ENCODE results near the gene BCAS4. TPM values are rescaled to one million over a fixed set of nuclear protein-coding genes. Genes with fewer than 3 reads are reported as not detected.

Gene BCAS4
- total RNA-seq (4.8 TPM), polyA plus RNA-seq (9.2 TPM)

GRCh38 chr20:50794846-50795634 lies at the start of gene BCAS4:
TSS of gene BCAS4 (plus strand) at chr20:50795061. CDS start at chr20:50795084, 23 bp downstream.
- no peaks in the 10 kb centered on the region for H3K4me1 ChIP-seq (ENCODE audit: insufficient read depth)
- peak within 1 kb of the TSS; percentile 3 for H3K27ac ChIP-seq (ENCODE audit: low read depth)
- WGBS = under 1% methylated on average over 92 of the region's 92 CpGs
- no peaks in the 10 kb centered on the region for H3K36me3 ChIP-seq (ENCODE audit: insufficient read depth)
- no peak for DNase-seq (ENCODE audit: extremely low spot score)
- H3K4me3 ChIP-seq (ENCODE audit: low read depth, low read length) = peak within 1 kb of the TSS; percentile 79

- H3K27ac ChIP-seq (ENCODE audit: low read depth) = no peak overlapping the region
- H3K4me3 ChIP-seq (ENCODE audit: low read depth, low read length) = no peak overlapping the region
- WGBS = 41% methylated on average over 2 of the region's 2 CpGs
- DNase-seq (ENCODE audit: extremely low spot score) = no peak
- no peaks in the 10 kb centered on the region for H3K4me1 ChIP-seq (ENCODE audit: insufficient read depth)
- no peaks in the 10 kb centered on the region for H3K36me3 ChIP-seq (ENCODE audit: insufficient read depth)
Measured at GRCh38 chr20:50745634-50746137, 49.2 kb upstream of the BCAS4 start.

GRCh38 chr20:50746138-50746940 lies 48.5 kb upstream of the BCAS4 start:
- H3K36me3 ChIP-seq (ENCODE audit: insufficient read depth) = no peaks in the 10 kb centered on the region
- WGBS = 60% methylated on average over 3 of the region's 3 CpGs
- peak overlapping the region; percentile 50 for H3K27ac ChIP-seq (ENCODE audit: low read depth)
- H3K4me3 ChIP-seq (ENCODE audit: low read depth, low read length) = no peak overlapping the region
- no peaks in the 10 kb centered on the region for H3K4me1 ChIP-seq (ENCODE audit: insufficient read depth)
- no peak for DNase-seq (ENCODE audit: extremely low spot score)

- Histone ChIP-seq H3K4me1 (ENCODE audit: insufficient read depth) (no peaks in the 10 kb centered on the region), H3K4me3 (ENCODE audit: low read depth, low read length) (no peak overlapping the region), H3K27ac (ENCODE audit: low read depth) (no peak overlapping the region), H3K36me3 (ENCODE audit: insufficient read depth) (no peaks in the 10 kb centered on the region)
- no peak for DNase-seq (ENCODE audit: extremely low spot score)
- WGBS = 95% methylated on average over 2 of the region's 2 CpGs
Measured at GRCh38 chr20:50747275-50747674, 47.6 kb upstream of the BCAS4 start.

GRCh38 chr20:50750145-50750671 lies 44.7 kb upstream of the BCAS4 start:
- H3K4me3 ChIP-seq (ENCODE audit: low read depth, low read length) = no peak overlapping the region
- DNase-seq (ENCODE audit: extremely low spot score) = no peak
- H3K4me1 ChIP-seq (ENCODE audit: insufficient read depth) = no peaks in the 10 kb centered on the region
- no peak overlapping the region for H3K27ac ChIP-seq (ENCODE audit: low read depth)
- 69% methylated on average over 8 of the region's 8 CpGs for WGBS
- no peaks in the 10 kb centered on the region for H3K36me3 ChIP-seq (ENCODE audit: insufficient read depth)

- Histone ChIP-seq H3K36me3 (ENCODE audit: insufficient read depth) (no peaks in the 10 kb centered on the region), H3K4me1 (ENCODE audit: insufficient read depth) (no peaks in the 10 kb centered on the region), H3K4me3 (ENCODE audit: low read depth, low read length) (no peak overlapping the region), H3K27ac (ENCODE audit: low read depth) (no peak overlapping the region)
- 92% methylated on average over 3 of the region's 3 CpGs for WGBS
- no peak for DNase-seq (ENCODE audit: extremely low spot score)
Measured at GRCh38 chr20:50753152-50753551, 41.7 kb upstream of the BCAS4 start.

GRCh38 chr20:50754420-50754819 lies 40.4 kb upstream of the BCAS4 start:
- no peak overlapping the region for H3K27ac ChIP-seq (ENCODE audit: low read depth)
- no peaks in the 10 kb centered on the region for H3K36me3 ChIP-seq (ENCODE audit: insufficient read depth)
- H3K4me1 ChIP-seq (ENCODE audit: insufficient read depth) = no peaks in the 10 kb centered on the region
- 95% methylated on average over 4 of the region's 4 CpGs for WGBS
- no peak overlapping the region for H3K4me3 ChIP-seq (ENCODE audit: low read depth, low read length)
- no peak for DNase-seq (ENCODE audit: extremely low spot score)

GRCh38 chr20:50756447-50756846 lies 38.4 kb upstream of the BCAS4 start:
- Histone ChIP-seq H3K4me3 (ENCODE audit: low read depth, low read length) (no peak overlapping the region), H3K27ac (ENCODE audit: low read depth) (no peak overlapping the region), H3K4me1 (ENCODE audit: insufficient read depth) (no peaks in the 10 kb centered on the region), H3K36me3 (ENCODE audit: insufficient read depth) (no peaks in the 10 kb centered on the region)
- WGBS = 84% methylated on average over 2 of the region's 2 CpGs
- DNase-seq (ENCODE audit: extremely low spot score) = no peak

- no peak for DNase-seq (ENCODE audit: extremely low spot score)
Measured at GRCh38 chr20:50758469-50758868, 36.4 kb upstream of the BCAS4 start.

GRCh38 chr20:50758992-50759391 lies 35.9 kb upstream of the BCAS4 start:
- Histone ChIP-seq H3K4me1 (ENCODE audit: insufficient read depth) (no peaks in the 10 kb centered on the region), H3K36me3 (ENCODE audit: insufficient read depth) (no peaks in the 10 kb centered on the region), H3K27ac (ENCODE audit: low read depth) (no peak overlapping the region), H3K4me3 (ENCODE audit: low read depth, low read length) (no peak overlapping the region)
- 95% methylated on average over 3 of the region's 3 CpGs for WGBS
- no peak for DNase-seq (ENCODE audit: extremely low spot score)

More at GRCh38 chr20:50758469-50758868, 36.4 kb upstream of the BCAS4 start:
- WGBS = 87% methylated on average over 5 of the region's 5 CpGs
- H3K27ac ChIP-seq (ENCODE audit: low read depth) = no peak overlapping the region
- no peak overlapping the region for H3K4me3 ChIP-seq (ENCODE audit: low read depth, low read length)
- H3K36me3 ChIP-seq (ENCODE audit: insufficient read depth) = no peaks in the 10 kb centered on the region
- H3K4me1 ChIP-seq (ENCODE audit: insufficient read depth) = no peaks in the 10 kb centered on the region

- no peak overlapping the region for H3K4me3 ChIP-seq (ENCODE audit: low read depth, low read length)
- no peak overlapping the region for H3K27ac ChIP-seq (ENCODE audit: low read depth)
- no peaks in the 10 kb centered on the region for H3K4me1 ChIP-seq (ENCODE audit: insufficient read depth)
- 79% methylated on average over 5 of the region's 5 CpGs for WGBS
- no peak for DNase-seq (ENCODE audit: extremely low spot score)
- no peaks in the 10 kb centered on the region for H3K36me3 ChIP-seq (ENCODE audit: insufficient read depth)
Measured at GRCh38 chr20:50759678-50760077, 35.2 kb upstream of the BCAS4 start.

GRCh38 chr20:50762045-50762422 lies 32.8 kb upstream of the BCAS4 start:
- Histone ChIP-seq H3K36me3 (ENCODE audit: insufficient read depth) (no peaks in the 10 kb centered on the region), H3K4me1 (ENCODE audit: insufficient read depth) (no peaks in the 10 kb centered on the region), H3K4me3 (ENCODE audit: low read depth, low read length) (no peak overlapping the region), H3K27ac (ENCODE audit: low read depth) (peak overlapping the region; percentile 72)
- no peak for DNase-seq (ENCODE audit: extremely low spot score)
- WGBS = 64% methylated on average over 6 of the region's 6 CpGs

- Histone ChIP-seq H3K27ac (ENCODE audit: low read depth) (peak overlapping the region; percentile 72), H3K36me3 (ENCODE audit: insufficient read depth) (no peaks in the 10 kb centered on the region), H3K4me3 (ENCODE audit: low read depth, low read length) (no peak overlapping the region), H3K4me1 (ENCODE audit: insufficient read depth) (no peaks in the 10 kb centered on the region)
- DNase-seq (ENCODE audit: extremely low spot score) = no peak
- 34% methylated on average over 12 of the region's 12 CpGs for WGBS
Measured at GRCh38 chr20:50762435-50763220, 32.2 kb upstream of the BCAS4 start.

Data from urinary bladder (tissue), 4 donors.